ENCODE results near the gene PYGO1. TPM values are rescaled to one million over a fixed set of nuclear protein-coding genes. Genes with fewer than 3 reads are reported as not detected.
"Not testable (repeated sequence)": the region's sequence is repeated elsewhere in the genome, so short reads cannot be mapped to it uniquely, and the experiment has no call there.

PYGO1 gene
- total RNA-seq, 6 donors from 2014 or later: 1.8 to 11.5 (median 7.5) TPM

GRCh38 chr15:55507567-55507966, 80.6 kb downstream of the PYGO1 start:
- no peaks in the 10 kb centered on the region for H3K27me3 ChIP-seq
- no peak overlapping the region for H3K4me3 ChIP-seq
- WGBS, 2 donors: 78 to 89% methylated on average over 4 of the region's 4 CpGs
- no peak for DNase-seq
- no peaks in the 10 kb centered on the region for H3K36me3 ChIP-seq
- no peak for ATAC-seq (ENCODE audit: low FRiP score in 2 of 2)
- no peaks in the 10 kb centered on the region for H3K9me3 ChIP-seq
- no peak overlapping the region for H3K27ac ChIP-seq
- no peaks in the 10 kb centered on the region for H3K4me1 ChIP-seq
- TF ChIP-seq POLR2A (IDR thresholded peaks at IDR 0.05) (no peak), POLR2AphosphoS5 (IDR thresholded peaks at IDR 0.05) (no peak), CTCF (IDR thresholded peaks at IDR 0.05) (no peak), EP300 (IDR thresholded peaks at IDR 0.05) (no peak)

- not testable (repeated sequence) for H3K4me1 ChIP-seq; ATAC-seq (ENCODE audit: low FRiP score in 2 of 2); DNase-seq; H3K9me3 ChIP-seq; H3K27me3 ChIP-seq; H3K27ac ChIP-seq; H3K4me3 ChIP-seq; H3K36me3 ChIP-seq
- WGBS, 2 donors: 58 to 78% methylated on average over 5 of the region's 5 CpGs
Measured at GRCh38 chr15:55505407-55505806, 82.7 kb downstream of the PYGO1 start.

- ATAC-seq (ENCODE audit: low FRiP score in 2 of 2): no peak
- Histone ChIP-seq H3K27ac (no peak overlapping the region), H3K36me3 (no peaks in the 10 kb centered on the region), H3K9me3 (no peaks in the 10 kb centered on the region), H3K4me3 (no peak overlapping the region), H3K27me3 (no peaks in the 10 kb centered on the region), H3K4me1 (peaks cover 0 to 17% (median 4%) of the 10 kb centered on the region in 4 donors)
- 81 to 82% methylated on average over 7 of the region's 7 CpGs for WGBS, 2 donors
- no peak for TF ChIP-seq POLR2AphosphoS5 (IDR thresholded peaks at IDR 0.05)
- TF ChIP-seq POLR2A (IDR thresholded peaks at IDR 0.05): no peak
- TF ChIP-seq EP300 (IDR thresholded peaks at IDR 0.05): no peak
- no peak for TF ChIP-seq CTCF (IDR thresholded peaks at IDR 0.05)
- no peak for DNase-seq
Measured at GRCh38 chr15:55499151-55499550, 89.0 kb downstream of the PYGO1 start.

GRCh38 chr15:55498109-55498938, 89.8 kb downstream of the PYGO1 start:
- ATAC-seq (ENCODE audit: low FRiP score in 2 of 2) (peak; percentile 96 to 100), DNase-seq (peak; percentile 90 to 94)
- TF ChIP-seq POLR2AphosphoS5 (IDR thresholded peaks at IDR 0.05) (peak in 1 of 2 donors; percentile 13), POLR2A (IDR thresholded peaks at IDR 0.05) (peak in 1 of 4 donors; percentile 17)
- H3K36me3 ChIP-seq, H3K9me3 ChIP-seq, H3K27me3 ChIP-seq: not testable (repeated sequence)
- Histone ChIP-seq H3K4me3 (peak overlapping the region; percentile 47 to 79 (median 60)), H3K4me1 (peaks cover 0 to 17% (median 4%) of the 10 kb centered on the region in 4 donors), H3K27ac (peak overlapping the region in 3 of 4 donors; percentile 3 to 43 (median 4))
- 12 to 17% methylated on average over 36 to 53 of the region's 55 CpGs for WGBS, 2 donors

GRCh38 chr15:55496716-55497115, 91.4 kb downstream of the PYGO1 start:
- DNase-seq: no peak
- 63 to 64% methylated on average over 2 of the region's 2 CpGs for WGBS, 2 donors
- TF ChIP-seq POLR2AphosphoS5 (IDR thresholded peaks at IDR 0.05): no peak
- TF ChIP-seq CTCF (IDR thresholded peaks at IDR 0.05): no peak
- no peak for TF ChIP-seq POLR2A (IDR thresholded peaks at IDR 0.05)
- TF ChIP-seq EP300 (IDR thresholded peaks at IDR 0.05): no peak

More at GRCh38 chr15:55496716-55497115, 91.4 kb downstream of the PYGO1 start:
- Histone ChIP-seq H3K4me3 (no peak overlapping the region), H3K36me3 (no peaks in the 10 kb centered on the region), H3K4me1 (peaks cover 0 to 17% (median 4%) of the 10 kb centered on the region in 4 donors), H3K27me3 (no peaks in the 10 kb centered on the region), H3K27ac (no peak overlapping the region), H3K9me3 (no peaks in the 10 kb centered on the region)
- ATAC-seq (ENCODE audit: low FRiP score in 2 of 2): no peak
